ENCODE data around the gene CYP4B1. TPM values are rescaled to one million over a fixed set of nuclear protein-coding genes. Genes with fewer than 3 reads are reported as not detected.

The CYP4B1 gene
- total RNA-seq, result 100 to 1,000 TPM; 224 to 730 (median 336) TPM

DNA sequence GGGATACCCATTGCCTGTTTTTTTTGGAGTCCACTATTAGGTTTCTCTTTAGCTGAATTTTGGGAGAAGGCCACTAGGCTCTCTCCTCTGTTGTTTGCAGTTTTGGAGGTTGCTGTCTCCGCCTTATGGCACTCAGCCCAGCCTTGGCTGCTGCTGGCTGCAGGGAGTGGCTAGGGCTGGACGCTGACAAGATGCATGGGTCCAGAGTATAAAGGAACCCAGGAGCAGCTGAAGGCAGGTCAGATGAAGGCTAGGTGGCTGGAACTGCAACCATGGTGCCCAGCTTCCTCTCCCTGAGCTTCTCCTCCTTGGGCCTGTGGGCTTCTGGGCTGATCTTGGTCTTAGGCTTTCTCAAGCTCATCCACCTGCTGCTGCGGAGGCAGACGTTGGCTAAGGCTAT lies at the start of gene CYP4B1:
TSS of gene CYP4B1 (plus strand) at position 237 of the 400 bp plus-strand sequence. CDS start at position 273, 36 bp downstream.
- TF ChIP-seq, protein P1, sequence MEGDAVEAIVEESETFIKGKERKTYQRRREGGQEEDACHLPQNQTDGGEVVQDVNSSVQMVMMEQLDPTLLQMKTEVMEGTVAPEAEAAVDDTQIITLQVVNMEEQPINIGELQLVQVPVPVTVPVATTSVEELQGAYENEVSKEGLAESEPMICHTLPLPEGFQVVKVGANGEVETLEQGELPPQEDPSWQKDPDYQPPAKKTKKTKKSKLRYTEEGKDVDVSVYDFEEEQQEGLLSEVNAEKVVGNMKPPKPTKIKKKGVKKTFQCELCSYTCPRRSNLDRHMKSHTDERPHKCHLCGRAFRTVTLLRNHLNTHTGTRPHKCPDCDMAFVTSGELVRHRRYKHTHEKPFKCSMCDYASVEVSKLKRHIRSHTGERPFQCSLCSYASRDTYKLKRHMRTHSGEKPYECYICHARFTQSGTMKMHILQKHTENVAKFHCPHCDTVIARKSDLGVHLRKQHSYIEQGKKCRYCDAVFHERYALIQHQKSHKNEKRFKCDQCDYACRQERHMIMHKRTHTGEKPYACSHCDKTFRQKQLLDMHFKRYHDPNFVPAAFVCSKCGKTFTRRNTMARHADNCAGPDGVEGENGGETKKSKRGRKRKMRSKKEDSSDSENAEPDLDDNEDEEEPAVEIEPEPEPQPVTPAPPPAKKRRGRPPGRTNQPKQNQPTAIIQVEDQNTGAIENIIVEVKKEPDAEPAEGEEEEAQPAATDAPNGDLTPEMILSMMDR (IDR thresholded peaks at IDR 0.05; ENCODE audit: low read depth), result no peak

DNA sequence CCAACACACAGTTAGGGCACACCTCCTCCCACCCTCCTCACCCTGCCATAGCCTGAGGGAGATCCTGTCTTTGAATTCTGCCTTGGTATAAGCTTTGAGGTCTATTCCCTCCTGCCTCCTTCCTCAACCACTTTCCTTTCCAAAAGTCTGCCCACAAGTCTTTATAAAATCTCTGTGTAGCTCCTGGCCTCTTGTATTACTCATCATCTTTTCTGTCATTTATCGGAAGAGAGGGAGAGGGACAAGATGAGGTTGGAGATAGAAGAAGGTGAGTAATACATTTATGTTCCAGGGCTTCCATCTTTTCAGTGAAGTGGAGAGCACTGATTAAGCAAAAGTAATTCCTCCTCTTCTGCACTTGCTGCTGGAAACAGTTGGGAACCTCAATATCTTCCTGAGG lies 49.4 kb upstream of the CYP4B1 start:
- TF ChIP-seq, protein P1 (IDR thresholded peaks at IDR 0.05; ENCODE audit: low read depth), result no peak

DNA sequence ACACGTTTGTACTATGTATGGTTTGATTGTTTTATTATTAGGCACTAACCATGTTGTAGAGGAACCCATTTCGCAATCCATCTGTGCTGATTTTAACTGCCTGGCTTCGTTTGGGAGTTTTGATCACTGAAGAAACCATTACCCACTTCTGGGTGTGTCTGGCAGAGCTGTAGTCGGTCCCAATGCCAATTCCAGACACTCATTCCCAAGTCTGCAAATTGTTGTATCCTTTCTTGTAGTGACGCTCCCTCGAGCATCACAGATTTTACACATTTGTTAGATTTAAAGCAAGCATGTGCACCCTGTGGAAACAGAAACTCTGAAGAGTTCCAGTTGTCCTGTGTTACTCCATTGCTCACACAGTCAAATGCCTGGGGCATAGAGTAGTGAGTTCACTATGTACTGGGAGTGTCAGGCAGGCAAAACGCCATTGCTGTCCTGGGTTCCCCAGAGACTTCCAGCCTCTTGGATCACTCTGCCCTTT lies 48.9 kb upstream of the CYP4B1 start:
- TF ChIP-seq, protein P1 (IDR thresholded peaks at IDR 0.05; ENCODE audit: low read depth), result no peak

DNA sequence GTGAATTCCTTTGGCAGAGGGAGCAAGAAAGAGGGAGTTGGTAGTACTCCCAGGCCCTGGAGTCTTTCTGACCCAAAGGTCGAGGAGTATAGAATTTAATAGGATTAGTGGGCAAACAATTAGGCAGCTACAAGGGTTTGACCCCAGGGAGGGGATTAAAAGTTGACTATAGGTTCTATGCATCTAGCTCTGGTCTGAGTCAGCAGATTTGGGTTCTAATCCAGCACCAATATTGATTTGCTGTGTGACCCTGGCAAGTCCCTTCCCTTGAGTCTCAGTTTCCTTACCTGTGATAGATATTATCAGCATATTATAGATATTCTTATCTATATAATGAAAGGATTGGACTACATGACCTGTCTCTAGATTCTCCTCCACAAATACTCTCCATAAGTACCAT lies 44.9 kb upstream of the CYP4B1 start:
- TF ChIP-seq, protein P1 (IDR thresholded peaks at IDR 0.05; ENCODE audit: low read depth), result no peak

DNA sequence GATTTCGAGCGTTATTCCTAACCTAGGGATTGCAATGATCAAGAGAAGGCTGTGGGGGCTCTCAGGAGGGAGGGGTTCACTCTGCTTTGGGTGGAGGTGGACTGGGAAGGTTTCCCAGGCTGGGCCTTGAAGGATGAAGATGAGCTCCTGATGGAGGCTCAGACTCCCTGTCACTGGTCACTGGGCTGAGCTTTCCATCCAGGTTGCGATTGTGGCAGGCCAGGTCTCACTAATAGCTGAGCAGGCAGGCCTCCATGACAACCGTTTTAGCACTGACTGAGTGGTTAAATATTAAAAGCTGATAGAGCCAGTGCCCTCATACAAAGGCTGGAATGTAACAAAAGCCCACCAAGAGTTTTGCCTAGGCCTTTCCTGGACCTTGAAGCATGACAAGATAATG lies 43.7 kb upstream of the CYP4B1 start:
- TF ChIP-seq, protein P1 (IDR thresholded peaks at IDR 0.05; ENCODE audit: low read depth), result no peak

DNA sequence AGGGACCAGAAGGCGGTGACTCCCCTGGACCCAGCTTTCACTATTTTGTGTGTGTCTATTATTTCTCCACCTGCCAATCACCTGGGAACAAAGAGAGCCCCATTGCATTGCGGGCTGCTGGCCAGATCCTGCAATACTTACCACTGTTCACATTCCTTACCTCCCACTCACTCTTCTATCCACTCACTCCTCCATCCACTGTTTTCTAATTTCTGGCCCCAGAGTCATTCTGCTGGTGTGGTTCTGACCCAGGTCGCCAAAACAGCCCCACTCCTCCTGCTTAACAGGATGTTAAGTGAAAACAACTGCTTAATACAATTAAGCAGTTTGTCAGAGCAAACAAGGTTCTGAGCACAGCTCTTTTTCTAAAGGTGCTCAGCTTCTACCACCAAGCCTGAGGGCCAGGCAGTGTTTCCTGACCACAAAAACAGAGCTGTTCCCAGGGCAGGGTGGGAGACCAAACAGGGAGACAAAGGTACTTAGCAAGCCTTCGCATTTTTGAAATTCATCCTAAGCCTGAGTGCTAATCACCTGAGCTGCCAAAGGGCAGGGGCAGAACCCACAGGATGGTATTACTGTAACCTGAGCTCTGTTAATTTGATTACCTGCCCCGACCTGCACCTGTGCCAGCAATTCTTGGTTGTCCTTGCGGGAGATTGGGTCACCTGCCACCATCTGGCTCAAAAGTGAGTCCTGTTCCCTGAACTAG lies 41.4 kb upstream of the CYP4B1 start:
- TF ChIP-seq, protein P1 (IDR thresholded peaks at IDR 0.05; ENCODE audit: low read depth), result no peak

DNA sequence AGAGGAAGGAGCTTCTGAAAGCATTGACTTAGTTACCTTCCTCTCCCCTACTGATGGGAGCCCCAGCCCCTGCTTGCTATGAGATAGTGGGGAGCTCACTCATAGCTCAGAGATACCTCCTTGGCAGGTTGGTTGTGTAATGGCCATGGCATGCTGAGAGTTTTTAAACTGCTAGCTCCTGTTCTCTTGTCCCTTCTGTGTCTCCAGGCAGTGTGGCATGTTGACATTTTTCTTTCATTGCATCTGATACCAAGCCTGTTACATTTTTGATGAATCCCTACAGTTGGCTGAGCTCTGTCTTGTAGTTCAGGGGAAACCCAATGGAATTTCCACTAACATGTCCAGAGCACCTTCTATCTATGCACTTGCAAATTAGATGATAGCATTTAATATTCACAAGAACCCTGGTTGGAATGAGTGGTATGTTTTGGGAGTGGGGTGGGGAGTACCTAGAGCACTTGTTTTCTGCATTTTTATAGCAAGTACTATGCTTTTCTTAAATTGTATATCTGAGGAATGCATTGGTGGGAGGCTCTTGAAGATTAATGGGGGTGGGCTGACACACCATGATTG lies 40.8 kb upstream of the CYP4B1 start:
- TF ChIP-seq, protein P1 (IDR thresholded peaks at IDR 0.05; ENCODE audit: low read depth), result no peak
